ENCODE data around the gene BRMS1.
"Not testable (repeated sequence)": the region's sequence is repeated elsewhere in the genome, so short reads cannot be mapped to it uniquely, and the experiment has no call there.

The BRMS1 gene

DNA sequence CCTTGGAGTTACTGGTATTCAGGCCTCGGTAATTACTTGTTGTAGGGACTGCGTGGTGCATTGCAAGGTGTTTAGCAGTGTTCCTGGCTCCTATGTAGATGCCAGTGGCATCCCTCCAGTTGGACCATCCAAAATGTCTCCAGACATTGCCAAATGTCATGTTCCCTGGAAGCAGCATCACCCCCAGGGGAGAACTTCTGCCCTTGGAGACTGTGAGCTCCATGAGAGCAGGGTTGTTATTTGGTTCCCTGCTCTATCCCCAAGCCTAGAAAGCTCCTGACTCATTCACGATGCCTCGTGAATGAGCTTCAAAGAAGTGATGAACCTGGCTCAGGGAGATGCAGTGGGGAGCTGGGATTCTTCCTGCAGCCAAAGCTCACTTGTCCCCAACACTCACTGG lies 23.3 kb downstream of the BRMS1 start:
- DNase-seq, result no peak

DNA sequence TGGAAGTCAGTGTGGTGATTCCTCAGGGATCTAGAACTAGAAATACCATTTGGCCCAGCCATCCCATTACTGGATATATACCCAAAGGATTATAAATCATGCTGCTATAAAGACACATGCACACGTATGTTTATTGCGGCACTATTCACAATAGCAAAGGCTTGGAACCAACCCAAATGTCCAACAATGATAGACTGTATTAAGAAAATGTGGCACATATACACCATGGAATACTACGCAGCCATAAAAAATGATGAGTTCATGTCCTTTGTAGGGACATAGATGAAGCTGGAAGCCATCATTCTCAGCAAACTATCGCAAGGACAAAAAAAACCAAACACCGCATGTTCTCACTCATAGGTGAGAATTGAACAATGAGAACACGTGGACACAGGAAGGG lies 24.2 kb downstream of the BRMS1 start:
- DNase-seq, result not testable (repeated sequence)

DNA sequence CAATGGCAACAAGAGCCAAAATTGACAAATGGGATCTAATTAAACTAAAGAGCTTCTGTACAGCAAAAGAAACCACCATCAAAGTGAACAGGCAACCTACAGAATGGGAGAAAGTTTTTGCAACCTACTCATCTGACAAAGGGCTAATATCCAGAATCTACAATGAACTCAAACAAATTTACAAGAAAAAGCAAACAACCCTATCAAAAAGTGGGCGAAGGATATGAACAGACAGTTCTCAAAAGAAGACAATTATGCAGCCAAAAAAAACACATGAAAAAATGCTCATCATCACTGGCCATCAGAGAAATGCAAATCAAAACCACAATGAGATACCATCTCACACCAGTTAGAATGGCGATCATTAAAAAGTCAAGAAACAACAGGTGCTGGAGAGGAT lies 24.6 kb downstream of the BRMS1 start:
- DNase-seq, result not testable (repeated sequence)

DNA sequence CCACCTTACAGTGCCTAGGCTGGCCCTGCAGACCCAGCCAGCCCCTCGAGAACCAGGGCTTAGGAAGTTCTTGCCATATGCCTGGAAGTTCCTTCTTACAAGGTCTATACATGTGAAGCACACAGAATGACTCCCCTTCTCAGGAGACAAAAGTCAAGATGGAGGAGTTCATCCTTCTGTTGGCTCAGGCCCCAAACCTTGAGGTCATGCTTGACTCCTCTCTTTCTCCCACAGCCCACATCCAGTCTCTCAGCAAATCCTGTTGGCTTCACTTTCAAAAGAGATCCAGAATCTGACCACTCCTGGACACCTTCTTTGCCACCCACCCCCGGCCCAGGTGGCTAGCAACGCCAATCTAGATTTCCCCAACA lies 26.3 kb downstream of the BRMS1 start:
- DNase-seq, result no peak

DNA sequence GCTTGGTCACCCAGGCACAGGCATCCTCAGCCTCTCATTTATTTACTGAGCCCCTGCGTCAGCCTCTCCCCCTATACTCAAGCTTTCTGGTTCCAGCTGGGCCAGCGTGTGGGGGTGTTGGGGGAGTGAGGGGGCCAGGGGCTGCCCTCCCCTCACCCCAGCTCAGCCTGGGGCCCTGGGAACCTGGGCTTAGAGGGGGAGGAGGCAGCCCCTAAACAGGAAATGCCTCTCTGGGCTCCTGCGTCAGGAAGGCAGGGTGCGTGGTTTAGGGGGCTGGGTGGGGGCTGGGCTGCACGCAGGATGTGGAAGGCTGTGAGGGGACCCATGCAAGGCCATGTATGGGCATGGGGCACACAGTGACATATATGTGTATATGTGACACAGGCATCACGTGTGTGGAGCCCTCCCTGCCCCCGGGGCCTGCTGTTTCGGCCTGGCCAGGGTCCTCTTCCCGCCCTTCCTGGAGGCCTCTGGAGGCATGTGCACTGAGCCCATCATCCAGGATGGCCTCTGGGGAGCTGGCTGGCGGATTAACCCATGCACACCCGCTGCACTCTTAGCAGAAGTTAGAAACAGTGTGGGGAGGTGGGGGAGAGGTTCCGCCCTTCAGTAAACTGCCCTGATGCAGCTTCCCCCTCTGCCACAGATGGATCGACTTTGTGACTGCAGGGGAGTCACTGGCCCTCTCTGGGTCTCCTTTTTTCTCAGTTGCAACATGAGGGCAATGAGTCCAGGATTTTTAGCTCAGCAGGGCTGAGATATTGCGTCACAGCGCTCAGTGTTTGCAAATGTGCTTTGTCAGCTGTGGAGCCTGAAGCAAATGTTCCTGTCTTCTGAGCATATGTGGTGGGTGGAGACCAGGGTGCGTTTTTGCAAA lies 26.9 kb downstream of the BRMS1 start:
- DNase-seq, result peak; percentile 86

DNA sequence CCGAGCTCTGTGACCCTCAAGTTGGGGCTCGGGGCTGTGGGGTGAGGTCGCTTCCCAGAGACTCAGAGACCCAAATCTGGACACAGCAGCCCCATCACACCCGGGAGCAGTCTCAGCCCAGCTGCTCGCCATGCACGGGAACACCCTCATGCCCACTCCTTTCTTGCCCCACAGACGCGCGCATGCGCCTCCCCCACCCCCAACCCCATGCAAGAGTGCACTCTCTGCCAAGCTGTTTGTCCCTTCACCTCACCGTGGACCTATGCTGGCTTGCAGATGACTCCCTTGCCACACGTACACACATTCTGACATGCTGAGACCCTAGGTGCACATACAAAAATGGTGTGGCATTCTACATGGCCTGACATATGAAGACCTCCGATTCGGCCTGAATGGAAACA lies 27.6 kb downstream of the BRMS1 start:
- DNase-seq, result no peak

DNA sequence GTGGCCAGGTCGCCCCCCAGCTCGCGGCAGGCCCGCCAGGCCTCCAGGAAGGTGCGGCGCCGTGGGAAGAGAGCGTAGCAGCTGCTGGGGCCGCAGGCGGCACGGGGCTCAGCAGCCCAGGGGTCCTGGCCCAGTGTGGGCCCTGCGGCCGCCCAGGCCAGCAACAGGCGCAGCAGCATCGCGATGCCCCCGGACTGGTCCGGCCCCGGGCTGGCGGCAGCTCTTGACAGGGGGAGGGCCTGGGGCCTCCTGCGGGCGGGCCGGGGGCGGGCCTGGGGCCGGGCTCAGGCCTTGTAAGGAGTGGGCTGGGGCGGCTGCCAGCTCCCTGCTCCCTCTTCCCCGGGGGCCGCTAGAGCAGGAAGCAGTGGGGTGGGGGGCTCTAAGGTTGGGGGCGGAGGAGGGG lies 28.1 kb downstream of the BRMS1 start, which contains the start of gene CD248:
Gene CD248, minus strand, starts transcription at position 196 of the 403 bp plus-strand sequence. Its CDS starts 17 bp downstream, at position 179.
- DNase-seq, result no peak

DNA sequence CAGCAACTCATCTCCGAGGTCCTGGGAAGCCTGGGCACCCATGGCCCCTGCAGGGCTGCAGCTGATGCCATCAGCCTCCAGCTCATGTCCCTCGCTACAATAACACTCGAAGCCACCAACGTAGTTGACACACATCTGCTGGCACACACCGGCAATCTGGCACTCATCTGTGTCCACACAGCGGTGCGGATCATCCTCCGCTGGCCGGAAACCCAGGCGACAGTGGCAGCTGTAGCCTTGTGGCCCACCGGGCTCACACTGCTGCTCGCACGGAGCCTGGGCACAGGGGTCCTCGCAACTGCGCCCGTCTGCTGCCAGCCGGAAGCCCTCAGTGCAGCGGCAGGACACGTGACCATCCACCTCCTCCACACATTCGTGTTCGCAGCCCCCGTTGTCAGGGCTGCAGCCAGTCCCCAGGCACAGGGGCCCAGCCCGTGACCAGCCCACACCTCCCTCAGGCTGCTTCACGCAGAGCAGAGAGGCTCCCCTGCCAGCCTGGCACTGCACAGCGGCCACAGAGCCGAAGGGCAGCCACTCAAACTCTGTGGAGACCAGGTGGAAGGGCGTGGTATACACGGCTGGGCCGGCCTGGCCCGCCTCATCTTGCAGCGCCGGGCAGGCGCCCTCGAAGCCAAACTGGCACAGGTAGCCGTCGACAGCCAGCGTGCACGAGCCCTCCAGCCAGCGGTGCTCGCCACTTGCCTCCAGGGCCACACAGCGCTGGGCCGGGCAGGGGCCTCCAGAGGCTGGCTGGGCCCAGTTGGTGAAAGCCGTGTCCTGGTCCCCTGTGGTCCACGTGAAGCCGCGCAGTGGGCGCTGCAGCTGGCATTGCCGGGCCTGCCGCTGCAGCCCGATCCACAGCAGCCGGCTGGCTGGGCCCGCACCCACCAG lies 28.7 kb downstream of the BRMS1 start:
- DNase-seq, result no peak

DNA sequence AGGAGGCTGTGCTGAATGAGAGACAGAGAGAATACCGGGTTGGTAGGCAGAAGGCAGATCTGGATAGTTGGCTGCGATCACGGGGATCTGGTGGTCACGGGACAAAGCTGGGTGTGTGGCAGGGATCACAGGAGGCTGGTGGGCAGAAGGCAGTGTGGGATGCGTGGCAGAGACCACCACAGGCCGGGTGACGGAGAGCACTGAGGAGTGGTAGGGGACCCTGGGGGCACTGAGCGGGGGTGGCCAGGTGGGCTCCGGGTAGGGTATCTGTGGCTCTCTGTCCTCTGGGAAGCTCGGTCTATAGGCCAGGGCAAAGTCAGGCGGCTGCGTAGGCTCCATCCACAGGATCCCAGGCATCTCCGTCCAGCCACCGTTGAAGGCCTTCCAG lies 29.4 kb downstream of the BRMS1 start:
- DNase-seq, result no peak

DNA sequence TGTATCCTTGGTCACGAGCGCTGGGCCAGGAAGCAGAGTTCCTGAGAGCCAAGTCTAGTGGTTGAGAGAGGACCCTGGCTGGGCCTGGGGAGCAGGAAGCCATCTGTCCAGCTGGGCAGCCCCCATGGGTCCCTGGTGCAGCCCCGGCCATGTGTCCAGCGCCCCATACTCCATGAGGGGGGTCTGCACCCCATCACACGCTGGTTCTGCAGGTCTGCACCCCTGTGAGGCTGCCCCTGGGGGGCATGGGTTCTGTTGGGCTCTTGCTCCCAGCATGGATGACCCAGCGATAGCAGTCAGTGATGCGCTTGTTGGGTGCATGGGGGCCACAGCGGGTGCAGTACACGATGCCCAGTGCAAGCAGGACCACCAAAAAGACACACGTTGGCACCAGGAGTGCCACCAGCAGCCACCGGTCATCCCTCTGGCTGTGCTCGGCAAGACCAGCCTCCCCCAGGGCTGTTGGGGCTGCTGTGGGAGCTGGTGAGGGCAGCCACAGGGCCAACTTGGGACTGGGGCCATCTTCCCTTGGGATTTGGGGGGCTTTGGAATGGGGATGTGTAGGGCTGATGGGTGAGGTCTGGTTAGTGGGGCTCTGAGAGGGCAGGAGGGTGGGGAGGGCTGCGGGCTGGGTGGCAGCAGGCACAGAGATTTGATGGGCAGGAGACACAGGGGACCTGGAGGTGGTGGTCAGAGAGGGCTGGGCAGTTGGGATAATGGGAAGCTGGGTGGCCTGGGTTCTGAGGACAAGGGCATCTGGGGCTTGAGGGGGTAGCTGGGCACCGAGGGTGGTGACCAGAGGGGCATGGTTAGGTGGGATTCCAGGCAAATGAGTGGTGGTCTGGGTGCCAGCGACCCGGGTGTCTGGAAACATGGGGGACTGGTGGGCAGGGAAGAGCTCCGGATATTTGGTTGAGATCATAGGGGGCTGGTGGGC lies 30.1 kb downstream of the BRMS1 start:
- no peak for DNase-seq

DNA sequence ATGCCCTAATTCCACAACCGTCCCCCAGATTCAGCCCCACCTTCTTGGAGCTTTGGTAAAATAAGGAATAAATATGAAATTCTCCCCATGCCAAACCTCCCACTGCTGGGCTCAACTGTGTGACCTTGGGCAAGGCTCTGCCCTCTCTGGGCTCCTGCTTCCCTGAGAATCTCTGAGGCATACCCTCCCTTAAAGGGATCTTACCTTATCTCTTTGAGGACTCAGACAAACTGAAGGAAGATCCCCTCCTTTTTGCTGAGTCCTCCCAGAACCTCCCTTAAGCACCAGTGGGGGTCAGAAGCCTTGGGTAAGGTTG lies 30.8 kb downstream of the BRMS1 start:
- DNase-seq, result no peak

DNA sequence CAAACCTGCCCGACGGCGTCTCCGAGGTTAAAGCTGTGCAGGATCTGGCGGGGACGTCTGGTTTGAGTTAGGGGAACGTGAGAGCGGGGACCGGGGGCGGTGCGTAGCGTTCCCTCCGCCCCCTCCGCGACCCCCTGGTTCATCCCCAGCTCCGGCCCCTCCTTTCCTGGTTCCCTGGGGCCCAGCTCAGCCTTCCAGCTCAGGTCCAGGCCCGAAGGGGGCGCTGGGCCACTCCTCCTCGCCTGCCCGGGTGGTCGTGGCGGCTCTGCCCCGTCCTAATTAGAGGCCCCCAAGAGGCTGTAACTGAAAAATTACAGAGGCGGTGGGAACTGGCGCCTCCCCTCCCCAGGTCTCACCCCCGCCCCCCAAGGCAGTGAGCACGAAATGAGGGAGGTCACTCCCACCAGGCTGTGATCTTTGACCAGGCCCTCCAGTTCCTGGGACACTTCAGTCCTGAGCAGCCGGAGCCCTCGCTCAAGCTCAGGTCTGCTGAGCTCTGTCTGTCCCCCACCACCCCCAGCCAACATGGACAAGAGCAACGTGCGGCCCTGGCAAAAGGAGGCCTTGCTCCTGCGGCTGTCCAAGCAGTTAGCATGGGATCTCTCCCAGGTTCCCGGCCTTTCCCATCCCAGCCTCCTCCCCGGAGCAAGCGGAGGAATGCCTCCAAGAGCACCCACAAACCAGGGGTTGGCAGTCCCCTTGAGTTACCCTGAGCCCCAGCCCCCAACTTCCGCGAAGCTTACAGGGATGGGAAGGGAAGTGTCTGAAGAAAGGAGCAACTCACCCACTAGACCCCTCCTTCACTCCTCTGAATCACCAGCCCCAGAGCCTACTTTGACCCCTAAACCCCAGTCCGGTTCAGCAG lies 31.4 kb downstream of the BRMS1 start:
- DNase-seq, result no peak

DNA sequence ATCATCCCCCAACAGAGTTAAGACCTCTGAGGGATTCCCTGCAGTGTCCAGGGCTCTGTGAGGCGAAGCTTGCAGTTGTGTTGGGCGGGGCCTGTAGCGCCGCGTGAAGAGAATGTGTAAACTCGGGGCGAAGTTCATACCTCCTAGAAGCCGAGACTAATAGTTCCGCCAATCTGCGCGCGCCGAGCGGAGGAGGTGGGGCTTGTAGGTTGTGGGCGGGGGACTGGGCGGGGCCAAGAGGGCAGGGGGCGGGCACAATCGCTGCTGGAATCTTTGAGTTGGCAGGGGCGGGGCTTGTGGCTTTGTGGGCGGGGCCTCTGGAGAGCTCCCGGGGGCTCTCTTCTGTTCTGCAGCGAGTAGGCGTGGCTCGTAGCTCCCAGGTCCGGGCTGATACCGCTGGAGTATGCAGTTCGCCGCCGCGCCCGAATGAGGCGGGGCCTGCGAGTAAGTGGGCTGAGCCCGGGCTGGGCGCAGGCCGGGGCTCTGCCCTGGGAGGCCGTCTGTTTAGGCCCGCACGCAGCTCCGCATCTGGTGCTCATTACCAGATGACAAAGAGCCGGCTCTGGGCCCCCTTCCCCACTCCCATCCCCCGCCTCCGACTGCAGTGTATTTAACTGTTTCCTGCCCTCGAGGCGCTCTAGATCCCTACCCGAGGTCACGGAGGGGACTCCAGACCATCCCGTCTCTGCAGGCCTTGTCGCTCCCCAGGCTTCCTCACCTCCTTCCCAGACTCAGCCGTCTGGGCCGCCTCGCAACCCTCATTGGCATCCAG lies 32.2 kb downstream of the BRMS1 start:
- DNase-seq, result peak; percentile 81

DNA sequence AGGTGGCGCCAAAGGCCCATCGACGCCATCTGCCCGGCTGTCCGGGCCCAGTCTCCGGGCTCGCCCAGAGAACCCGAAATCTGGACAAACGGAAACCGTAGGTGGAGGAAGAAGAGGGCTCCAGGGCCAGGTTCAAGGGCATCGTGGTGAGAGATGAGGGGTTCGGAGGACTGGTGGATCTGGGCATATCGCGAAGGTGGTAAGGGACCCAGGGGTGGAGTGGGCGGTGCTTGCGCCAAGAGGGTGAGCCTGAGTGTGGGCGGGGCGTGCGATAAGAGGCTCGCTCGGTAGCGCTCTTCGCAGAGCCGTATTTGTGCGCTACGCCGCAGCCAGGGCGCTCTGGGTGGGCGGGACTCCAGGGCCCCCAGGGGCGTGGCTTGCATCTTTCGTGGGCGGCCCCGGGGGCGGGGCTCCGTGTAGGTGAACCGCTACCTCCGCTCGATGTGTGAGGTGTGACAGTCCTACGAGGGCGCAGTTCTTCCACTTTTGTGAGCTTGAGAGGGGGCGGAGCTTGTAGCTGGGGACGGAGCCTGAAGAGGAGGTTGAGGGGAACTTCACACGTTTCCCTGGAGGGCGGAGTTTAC lies 32.8 kb downstream of the BRMS1 start:
- DNase-seq, result peak; percentile 61

DNA sequence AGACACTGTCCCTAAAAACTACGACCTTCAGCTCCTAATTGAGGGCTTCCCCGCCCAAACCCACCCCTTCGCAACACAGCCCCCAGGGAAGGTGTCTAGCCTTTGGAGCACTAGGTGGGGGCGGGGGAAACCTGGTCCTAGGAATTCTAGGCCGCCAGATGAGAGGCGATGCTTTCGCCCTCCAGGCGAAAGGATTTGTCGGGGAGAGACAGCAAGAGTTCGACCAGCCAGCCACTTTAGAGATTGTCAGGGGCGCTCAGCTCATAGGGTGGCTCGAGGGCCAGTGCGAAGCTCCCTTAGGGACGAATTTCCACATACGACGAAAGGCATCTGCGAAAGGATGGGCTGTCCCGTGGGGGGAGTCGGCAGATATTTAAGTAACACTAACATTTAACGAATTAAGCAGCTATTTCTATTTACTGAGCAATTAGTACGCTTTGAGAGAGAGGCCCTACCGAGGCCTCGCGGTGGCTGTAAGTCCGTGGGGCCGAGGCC lies 33.4 kb downstream of the BRMS1 start:
- DNase-seq, result no peak

DNA sequence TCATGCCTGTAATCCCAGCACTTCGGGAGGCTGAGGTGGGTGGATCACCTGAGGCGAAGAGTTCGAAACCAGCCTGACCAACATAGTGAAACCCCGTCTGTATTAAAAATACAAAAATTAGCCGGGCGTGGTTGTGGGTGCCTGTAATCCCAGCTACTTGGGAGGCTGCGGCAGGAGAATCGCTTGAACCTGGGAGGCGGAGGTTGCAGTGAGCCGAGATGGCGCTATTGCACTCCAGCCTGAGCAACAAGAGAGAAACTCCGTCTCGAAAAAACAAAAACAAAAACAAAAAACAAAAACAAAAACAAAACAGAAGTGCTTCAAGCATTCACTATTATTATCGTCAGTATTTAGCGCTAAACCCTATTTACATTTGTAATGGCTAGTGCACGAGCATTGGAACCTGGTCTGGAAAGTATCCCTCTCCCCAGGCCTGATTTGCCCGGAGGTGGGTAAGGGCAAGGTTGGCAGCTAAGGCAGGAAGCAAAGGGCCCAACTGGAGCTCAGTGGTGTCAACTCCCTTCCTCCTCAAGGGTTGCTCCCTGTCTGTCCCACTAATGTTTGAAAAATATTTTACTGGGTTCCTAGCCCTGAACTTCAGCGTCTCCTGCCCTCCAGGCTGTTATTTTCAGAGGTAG lies 34.0 kb downstream of the BRMS1 start:
- DNase-seq, result not testable (repeated sequence)

DNA sequence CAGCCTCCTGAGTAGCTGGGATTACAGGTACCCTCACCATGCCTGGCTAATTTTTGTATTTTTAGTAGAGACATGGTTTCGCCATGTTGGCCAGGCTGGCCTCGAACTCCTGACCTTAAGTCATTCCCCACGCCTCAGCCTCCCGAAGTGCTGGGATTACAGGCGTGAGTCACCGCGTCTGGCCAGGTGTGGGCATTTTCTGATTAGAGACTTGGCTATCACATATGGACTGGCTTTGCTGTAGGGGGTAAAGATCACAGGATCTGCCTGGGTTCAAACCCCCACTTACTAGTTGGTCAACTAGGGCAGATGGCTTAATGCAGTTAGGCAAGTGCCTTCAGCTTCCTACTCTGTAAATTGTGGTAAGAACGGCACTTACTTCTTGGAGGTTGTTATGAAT lies 34.6 kb downstream of the BRMS1 start:
- no peak for DNase-seq

DNA sequence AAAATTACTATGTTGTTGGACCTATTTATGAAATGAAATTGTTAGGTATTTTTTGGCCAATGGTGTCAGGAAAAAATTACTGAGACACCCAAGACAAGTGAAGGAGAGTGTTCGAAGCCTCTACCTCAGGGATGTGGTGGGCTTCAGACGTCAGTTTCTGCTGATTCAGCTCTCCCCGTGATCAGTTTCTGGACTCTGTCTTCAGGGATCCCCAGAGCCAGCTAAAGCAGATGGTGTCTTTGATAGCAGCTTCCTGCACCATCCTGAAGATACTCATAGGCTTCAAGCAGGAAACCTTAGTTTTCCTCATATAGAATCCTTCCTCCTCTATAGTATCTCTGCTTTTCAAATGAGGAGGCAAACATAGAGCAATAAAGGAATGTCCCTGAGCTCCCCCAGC lies 35.4 kb downstream of the BRMS1 start:
- DNase-seq, result no peak

DNA sequence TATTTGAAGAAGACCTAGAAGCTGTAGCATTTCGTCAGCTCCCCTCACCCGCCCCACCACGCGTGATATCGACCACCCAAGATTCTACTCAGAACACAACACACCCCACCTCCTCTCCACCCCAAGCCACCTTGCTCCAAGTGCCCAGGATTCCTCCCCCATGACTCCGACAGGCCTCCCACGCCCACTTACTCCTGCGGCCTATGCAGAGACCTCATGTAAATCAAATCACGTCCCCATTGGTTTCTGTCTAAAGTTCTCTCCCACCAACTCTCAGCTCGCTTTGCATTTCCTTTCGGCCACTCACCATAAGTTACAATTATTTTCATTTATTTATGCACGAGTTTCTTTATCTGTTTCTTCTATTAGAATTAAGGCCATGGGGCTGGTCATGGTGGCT lies 42.2 kb downstream of the BRMS1 start:
- DNase-seq, result no peak

DNA sequence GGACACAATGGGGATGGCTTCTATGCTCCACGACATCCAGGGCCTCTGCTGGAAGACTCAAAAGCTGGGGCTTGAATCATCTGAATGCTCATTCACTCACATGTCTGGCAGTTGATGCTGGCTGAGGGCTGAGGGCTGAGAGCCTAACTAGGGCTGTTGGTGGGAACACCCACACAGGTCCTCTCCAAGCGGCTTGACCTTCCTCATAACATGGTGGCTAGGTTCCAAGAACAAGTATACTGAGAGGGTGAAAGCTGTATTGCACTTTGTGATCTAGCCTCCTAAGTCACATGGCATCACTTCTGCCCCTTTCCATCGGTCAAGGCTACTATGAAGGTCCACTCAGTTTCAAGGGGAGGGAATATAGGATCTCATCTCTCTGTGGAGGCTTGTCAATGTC lies 45.7 kb downstream of the BRMS1 start:
- DNase-seq, result no peak
